Astrocyte of the cerebellum (primary cell): ENCODE data around the gene ACYP2.

ENCODE experiments used
- DNase-seq: peaks from one replicate; pipeline ENCODE4 v3.0.0-alpha.2; 2011; ENCODE audit warnings: low read depth
- H3K4me3 ChIP-seq: 2 replicates; pipeline ENCODE4 v1.5.1; 2011; ENCODE audit warnings: mild to moderate bottlenecking, low read depth, low read length, moderate library complexity
- in situ Hi-C: cut with HindIII; loops from 2 replicates; pipeline ENCODE4 v1.10.0; 2017; ENCODE audit warnings: low sequenced_read_pairs
- TF ChIP-seq, protein P1 (sequence below): IDR thresholded peaks from 2 replicates; pipeline ENCODE4 v1.5.1; 2012; ENCODE audit warnings: low read length, low read depth, moderate library complexity, mild to moderate bottlenecking; ENCODE audit errors: missing control alignments

The ACYP2 gene

DNA sequence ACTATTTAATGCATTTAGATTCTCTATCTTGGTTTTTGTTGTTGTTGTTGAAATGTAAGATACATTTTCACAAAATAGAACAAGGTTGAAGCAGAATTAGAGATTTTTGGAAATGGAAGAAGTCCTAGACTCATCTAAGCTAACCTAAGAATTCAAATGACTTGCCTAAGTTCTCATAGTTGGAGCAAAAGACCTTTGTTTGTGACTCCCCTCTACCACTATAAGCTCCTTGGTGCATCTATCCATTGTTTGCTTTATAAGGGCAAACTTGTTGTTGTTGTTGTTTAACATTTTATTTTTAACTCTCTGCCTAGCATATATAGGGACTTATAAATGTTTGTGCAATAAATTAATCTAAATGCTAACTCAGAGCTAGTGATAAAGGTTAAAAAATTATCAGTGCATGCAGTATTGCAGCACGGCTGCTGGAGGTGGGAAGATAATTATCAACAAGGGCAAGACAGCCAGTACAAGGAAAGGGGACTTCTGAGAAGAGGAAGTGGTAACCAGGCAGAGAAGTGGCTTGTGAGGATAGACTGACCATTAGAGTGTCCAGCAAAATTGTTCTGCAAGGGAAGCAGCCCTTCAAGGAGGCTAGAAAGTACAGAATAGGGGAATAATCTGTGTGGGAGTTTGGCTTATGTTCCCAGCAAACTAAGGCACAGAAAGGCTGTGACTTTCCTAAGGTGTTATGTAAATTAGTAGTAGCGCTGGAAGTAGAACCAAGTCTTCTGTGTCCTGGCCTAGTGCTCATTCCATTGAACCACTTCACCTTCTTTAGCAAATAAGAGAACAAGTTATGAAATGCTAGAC lies 38.1 kb upstream of the ACYP2 start:
- in situ Hi-C loops, result no loop called here
- TF ChIP-seq, protein P1, sequence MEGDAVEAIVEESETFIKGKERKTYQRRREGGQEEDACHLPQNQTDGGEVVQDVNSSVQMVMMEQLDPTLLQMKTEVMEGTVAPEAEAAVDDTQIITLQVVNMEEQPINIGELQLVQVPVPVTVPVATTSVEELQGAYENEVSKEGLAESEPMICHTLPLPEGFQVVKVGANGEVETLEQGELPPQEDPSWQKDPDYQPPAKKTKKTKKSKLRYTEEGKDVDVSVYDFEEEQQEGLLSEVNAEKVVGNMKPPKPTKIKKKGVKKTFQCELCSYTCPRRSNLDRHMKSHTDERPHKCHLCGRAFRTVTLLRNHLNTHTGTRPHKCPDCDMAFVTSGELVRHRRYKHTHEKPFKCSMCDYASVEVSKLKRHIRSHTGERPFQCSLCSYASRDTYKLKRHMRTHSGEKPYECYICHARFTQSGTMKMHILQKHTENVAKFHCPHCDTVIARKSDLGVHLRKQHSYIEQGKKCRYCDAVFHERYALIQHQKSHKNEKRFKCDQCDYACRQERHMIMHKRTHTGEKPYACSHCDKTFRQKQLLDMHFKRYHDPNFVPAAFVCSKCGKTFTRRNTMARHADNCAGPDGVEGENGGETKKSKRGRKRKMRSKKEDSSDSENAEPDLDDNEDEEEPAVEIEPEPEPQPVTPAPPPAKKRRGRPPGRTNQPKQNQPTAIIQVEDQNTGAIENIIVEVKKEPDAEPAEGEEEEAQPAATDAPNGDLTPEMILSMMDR, result no peak
- DNase-seq, result no peak
- no peak overlapping the region for H3K4me3 ChIP-seq

DNA sequence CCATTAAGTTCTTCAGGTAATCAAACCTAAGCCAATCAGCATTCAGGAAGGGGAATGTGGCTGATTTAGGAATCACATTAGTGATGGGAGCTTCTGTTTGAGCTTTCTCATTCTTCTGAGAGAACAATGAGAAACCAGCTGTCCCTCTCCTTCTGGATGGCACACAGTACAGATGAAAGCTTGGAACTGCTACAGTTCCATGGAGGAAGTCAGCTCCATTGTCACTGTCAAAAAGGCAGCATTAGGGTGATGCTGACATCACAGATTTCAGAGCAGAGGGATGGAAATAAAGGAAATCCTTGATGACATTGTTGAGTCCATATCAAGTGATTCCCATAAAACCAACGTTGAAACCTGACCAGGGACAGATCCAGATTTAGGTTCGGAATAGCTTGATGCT lies 36.1 kb upstream of the ACYP2 start:
- no peak overlapping the region for H3K4me3 ChIP-seq
- in situ Hi-C loops, result no loop called here
- TF ChIP-seq, protein P1, result no peak
- no peak for DNase-seq

DNA sequence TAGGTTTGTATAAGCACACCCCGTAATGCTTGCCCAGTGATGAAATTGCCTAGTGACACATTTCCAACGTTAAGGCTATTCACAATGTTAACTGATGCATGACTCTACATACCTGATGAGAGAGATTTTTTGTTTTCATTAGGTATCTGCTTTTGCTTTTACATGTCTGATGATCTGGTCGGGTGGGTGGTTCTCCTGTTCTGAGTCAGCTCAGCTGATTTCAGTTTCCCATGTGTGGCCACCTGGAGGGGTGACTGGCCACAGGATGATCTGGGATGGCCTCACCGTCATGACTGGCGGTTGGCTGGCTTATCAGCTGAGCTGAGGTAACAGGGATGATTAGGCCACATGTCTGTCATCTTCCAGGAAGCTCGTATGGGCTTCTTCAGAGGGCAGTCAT lies 33.8 kb upstream of the ACYP2 start:
- TF ChIP-seq, protein P1, result no peak
- no peak for DNase-seq
- in situ Hi-C loops, result no loop called here
- H3K4me3 ChIP-seq, result no peak overlapping the region

DNA sequence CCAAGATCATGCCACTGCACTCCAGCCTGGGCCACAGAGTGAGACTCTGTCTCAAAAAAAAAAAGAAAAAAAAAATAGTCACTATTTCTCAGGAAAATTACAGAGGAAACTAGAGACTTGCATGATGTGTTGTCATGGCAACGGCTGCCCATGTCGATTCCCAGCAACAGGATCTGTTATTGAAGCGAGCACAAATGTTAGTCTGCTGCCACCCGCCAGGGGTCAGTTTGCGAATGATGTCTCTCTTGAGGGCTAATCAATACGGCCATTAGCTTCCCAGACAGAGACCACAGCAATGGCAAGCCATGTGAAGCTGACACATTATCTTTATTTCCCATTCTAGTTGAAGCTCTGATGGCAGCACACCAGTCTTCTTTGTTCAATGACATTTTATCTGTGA lies 32.4 kb upstream of the ACYP2 start:
- TF ChIP-seq, protein P1, result no peak
- no peak for DNase-seq
- no peak overlapping the region for H3K4me3 ChIP-seq
- in situ Hi-C loops, result no loop called here

DNA sequence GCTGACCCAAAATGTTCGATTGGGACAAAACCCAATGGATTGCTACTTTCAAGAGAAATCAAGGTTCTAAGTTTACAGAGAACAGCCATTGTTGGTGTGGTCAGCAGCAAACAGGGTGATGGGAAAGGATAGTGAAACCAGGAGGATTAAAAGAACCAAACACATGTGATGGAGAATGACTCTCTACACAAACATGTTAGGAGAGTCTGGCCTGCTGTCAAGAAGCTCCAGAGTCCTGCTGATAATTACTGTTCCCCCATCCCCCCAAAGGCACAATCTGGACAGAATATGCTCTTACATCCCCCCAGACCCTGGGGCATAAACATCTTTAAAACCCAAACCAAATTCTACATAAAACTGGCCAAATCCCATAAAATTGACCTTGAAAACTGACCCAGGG lies 32.0 kb upstream of the ACYP2 start:
- in situ Hi-C loops, result no loop called here
- DNase-seq, result no peak
- TF ChIP-seq, protein P1, result no peak

DNA sequence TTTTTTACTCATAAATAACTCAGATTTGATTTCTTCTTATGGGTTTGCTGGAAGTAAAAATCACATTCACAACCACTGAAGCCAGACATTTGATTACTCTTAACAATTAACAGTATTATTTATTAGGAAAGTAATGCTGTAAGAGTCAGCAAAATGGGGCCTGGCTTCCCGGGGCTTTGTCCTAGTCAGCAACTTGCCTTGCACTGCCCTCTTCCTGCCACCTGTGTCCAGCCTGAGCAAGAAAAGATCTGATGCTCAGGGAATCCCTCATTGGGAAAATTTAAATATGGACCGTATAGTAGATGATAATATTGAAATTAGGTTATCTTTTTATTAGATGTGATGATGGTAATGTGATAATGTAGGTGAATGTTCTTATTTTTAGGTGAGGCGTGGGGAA lies 30.8 kb upstream of the ACYP2 start:
- DNase-seq, result no peak
- in situ Hi-C loops, result no loop called here
- TF ChIP-seq, protein P1, result peak; percentile 37
- H3K4me3 ChIP-seq, result no peak overlapping the region

More for the DNA sequence above, 32.0 kb upstream of the ACYP2 start:
- no peak overlapping the region for H3K4me3 ChIP-seq
